Measurements from ENCODE around the gene FPR1. TPM values are rescaled to one million over a fixed set of nuclear protein-coding genes. Genes with fewer than 3 reads are reported as not detected.

FPR1 gene
- polyA plus RNA-seq, 3 donors: 372 to 1,265 (median 991) TPM

DNA sequence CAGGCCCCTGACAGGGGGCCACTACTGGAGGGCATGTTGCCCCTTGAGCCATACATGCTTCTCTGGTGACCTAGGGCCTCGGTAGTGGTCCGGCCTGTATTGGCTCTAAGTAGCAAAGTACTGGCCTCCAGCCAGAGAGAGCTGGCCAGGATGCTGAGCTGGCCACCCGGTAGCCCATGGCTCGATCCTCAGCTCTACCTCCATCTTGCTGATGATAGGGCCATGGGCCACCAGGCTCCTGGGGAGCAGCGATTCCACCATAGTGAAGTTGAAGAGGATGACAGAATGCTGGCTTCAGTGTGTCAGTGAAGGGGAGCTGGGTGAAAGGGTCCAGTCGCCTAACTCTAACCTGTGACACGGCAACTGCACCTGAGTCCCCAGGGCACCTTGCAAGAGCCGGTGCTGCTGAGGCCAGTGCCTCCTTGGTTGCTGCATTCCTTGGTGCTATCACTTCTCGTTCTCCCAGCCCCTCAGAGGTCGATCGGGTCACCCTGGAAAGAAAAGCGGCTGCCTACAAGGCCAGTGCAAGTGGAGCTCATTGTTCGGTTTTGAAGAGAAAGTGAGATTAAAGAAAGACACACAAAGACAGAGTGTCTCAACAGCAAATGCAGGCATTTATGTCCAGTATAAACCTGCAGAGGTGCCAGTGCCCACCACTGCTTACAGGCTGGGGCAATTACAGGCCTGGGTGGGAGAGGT is 48.2 kb upstream of the FPR1 start:
- H3K4me2 ChIP-seq (replicated peaks; ENCODE audit: extremely low read depth, low read length, poor library complexity, severe bottlenecking): peak overlapping the region; percentile 14
- H3K27ac Mint-ChIP-seq: peak overlapping the region; percentile 79 to 98 (median 95)
- H3K9ac ChIP-seq (ENCODE audit: insufficient read depth, low read length, poor library complexity, severe bottlenecking): peak overlapping the region; percentile 48

DNA sequence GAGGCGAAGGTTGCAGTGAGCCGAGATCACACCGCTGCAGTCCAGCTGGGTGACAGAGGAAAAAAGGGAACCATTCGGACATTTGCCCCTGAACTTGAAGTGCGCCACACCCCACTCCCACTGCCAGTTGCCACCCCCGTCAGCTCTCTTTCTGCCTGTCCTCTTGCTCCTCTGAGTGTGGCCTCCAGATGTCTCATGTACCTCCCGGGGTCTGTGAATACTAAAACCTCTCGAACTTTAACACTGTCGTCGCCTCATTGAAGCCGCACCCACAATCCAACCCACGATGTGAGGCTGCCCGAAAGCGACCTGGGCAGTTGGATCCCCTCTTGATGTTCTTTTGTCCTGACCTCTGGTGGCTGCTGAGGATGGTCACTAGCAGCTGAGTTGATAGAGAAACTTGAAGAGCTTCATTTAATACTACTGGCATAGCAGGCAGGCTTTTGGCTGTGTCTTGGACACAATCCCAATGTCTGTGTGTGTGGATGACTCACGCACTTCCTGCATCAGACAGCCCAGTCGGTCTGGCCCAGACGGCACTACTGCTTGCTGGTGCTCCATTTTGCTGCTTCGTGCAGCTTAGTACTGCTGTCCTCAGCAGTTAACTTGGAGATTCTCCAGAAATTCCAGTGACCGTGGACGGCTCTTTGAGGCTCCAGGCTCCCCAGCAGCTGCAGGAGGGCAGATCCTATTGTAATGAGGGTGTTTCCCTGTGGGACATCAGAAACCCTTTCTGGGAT is 47.5 kb upstream of the FPR1 start:
- intact Hi-C loops (cut with micrococcal nuclease): no loop called here
- Mint-ChIP-seq H3K4me1 (peaks cover 71% of the 10 kb centered on the region), H3K4me3 (peak overlapping the region; percentile 24 to 44), H3K27ac (peak overlapping the region; percentile 90 to 98 (median 96)), H3K27me3 (ENCODE audit: low read depth in 3 of 3) (peaks cover 0 to 8% (median 3%) of the 10 kb centered on the region in 3 donors), H3K36me3 (peaks cover 3 to 9% of the 10 kb centered on the region in 2 donors), H3K9me3 (peaks cover 0 to 11% (median 7%) of the 10 kb centered on the region in 7 donors)
- Histone ChIP-seq H3K4me2 (replicated peaks; ENCODE audit: extremely low read depth, low read length, poor library complexity, severe bottlenecking) (peak overlapping the region; percentile 14), H3K27me3 (ENCODE audit: control insufficient read depth in 2 of 2, insufficient read depth in 2 of 2, low read length in 2 of 2) (no peaks in the 10 kb centered on the region), H3K27ac (ENCODE audit: low read depth in 1 of 2, low read length in 2 of 2) (peak overlapping the region; percentile 83 to 93), H3K9me3 (replicated peaks in 1 of 2; ENCODE audit: control insufficient read depth in 1 of 2, insufficient read depth in 1 of 2, low read length in 2 of 2) (no peaks in the 10 kb centered on the region), H3K4me1 (ENCODE audit: control insufficient read depth in 1 of 2, insufficient read depth in 2 of 2, low read length in 2 of 2) (peaks cover 65 to 80% of the 10 kb centered on the region in 2 donors), H2AFZ (ENCODE audit: insufficient read depth, low read depth, low read length, poor library complexity, severe bottlenecking) (peak overlapping the region; percentile 13), H3K79me2 (ENCODE audit: insufficient read depth, low read length) (no peaks in the 10 kb centered on the region), H3K4me3 (replicated peaks in 1 of 3; ENCODE audit: low read depth in 2 of 3, low read length in 3 of 3) (peak overlapping the region in 1 of 3 experiments; percentile 9), H4K20me1 (ENCODE audit: insufficient read depth, low read length) (no peaks in the 10 kb centered on the region), H3K9ac (ENCODE audit: insufficient read depth, low read length, poor library complexity, severe bottlenecking) (peak overlapping the region; percentile 48), H3K36me3 (replicated peaks in 1 of 2; ENCODE audit: control insufficient read depth in 1 of 2, insufficient read depth in 2 of 2, low read length in 2 of 2) (no peaks in the 10 kb centered on the region)
- TF ChIP-seq, protein P1, sequence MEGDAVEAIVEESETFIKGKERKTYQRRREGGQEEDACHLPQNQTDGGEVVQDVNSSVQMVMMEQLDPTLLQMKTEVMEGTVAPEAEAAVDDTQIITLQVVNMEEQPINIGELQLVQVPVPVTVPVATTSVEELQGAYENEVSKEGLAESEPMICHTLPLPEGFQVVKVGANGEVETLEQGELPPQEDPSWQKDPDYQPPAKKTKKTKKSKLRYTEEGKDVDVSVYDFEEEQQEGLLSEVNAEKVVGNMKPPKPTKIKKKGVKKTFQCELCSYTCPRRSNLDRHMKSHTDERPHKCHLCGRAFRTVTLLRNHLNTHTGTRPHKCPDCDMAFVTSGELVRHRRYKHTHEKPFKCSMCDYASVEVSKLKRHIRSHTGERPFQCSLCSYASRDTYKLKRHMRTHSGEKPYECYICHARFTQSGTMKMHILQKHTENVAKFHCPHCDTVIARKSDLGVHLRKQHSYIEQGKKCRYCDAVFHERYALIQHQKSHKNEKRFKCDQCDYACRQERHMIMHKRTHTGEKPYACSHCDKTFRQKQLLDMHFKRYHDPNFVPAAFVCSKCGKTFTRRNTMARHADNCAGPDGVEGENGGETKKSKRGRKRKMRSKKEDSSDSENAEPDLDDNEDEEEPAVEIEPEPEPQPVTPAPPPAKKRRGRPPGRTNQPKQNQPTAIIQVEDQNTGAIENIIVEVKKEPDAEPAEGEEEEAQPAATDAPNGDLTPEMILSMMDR (IDR thresholded peaks at IDR 0.05): no peak
- peak; percentile 91 to 98 (median 96) for DNase-seq
- WGBS (ENCODE audit: insufficient coverage): 48% methylated on average over 13 of the region's 20 CpGs

More for the DNA sequence above, 48.2 kb upstream of the FPR1 start:
- Mint-ChIP-seq H3K4me3 (no peak overlapping the region), H3K27me3 (ENCODE audit: low read depth in 3 of 3) (peaks cover 2 to 8% (median 3%) of the 10 kb centered on the region in 3 donors), H3K36me3 (peaks cover 3 to 12% of the 10 kb centered on the region in 2 donors), H3K4me1 (peaks cover 69% of the 10 kb centered on the region), H3K9me3 (peaks cover 0 to 14% (median 3%) of the 10 kb centered on the region in 7 donors)
- no peaks in the 10 kb centered on the region for H3K36me3 ChIP-seq (replicated peaks in 1 of 2; ENCODE audit: control insufficient read depth in 1 of 2, insufficient read depth in 2 of 2, low read length in 2 of 2)
- peak overlapping the region; percentile 83 to 93 for H3K27ac ChIP-seq (ENCODE audit: low read depth in 1 of 2, low read length in 2 of 2)
- H3K4me3 ChIP-seq (replicated peaks in 1 of 3; ENCODE audit: low read depth in 2 of 3, low read length in 3 of 3): peak overlapping the region in 1 of 3 experiments; percentile 1
- peaks cover 64 to 80% of the 10 kb centered on the region in 2 donors for H3K4me1 ChIP-seq (ENCODE audit: control insufficient read depth in 1 of 2, insufficient read depth in 2 of 2, low read length in 2 of 2)
- H4K20me1 ChIP-seq (ENCODE audit: insufficient read depth, low read length): no peaks in the 10 kb centered on the region
- no peaks in the 10 kb centered on the region for H3K9me3 ChIP-seq (replicated peaks in 1 of 2; ENCODE audit: control insufficient read depth in 1 of 2, insufficient read depth in 1 of 2, low read length in 2 of 2)
- TF ChIP-seq, protein P1 (IDR thresholded peaks at IDR 0.05): no peak
- DNase-seq: no peak
- no peaks in the 10 kb centered on the region for H3K27me3 ChIP-seq (ENCODE audit: control insufficient read depth in 2 of 2, insufficient read depth in 2 of 2, low read length in 2 of 2)
- H2AFZ ChIP-seq (ENCODE audit: insufficient read depth, low read depth, low read length, poor library complexity, severe bottlenecking): peak overlapping the region; percentile 13
- intact Hi-C loops (cut with micrococcal nuclease): no loop called here
- 97% methylated on average over 7 of the region's 13 CpGs for WGBS (ENCODE audit: insufficient coverage)
- H3K79me2 ChIP-seq (ENCODE audit: insufficient read depth, low read length): no peaks in the 10 kb centered on the region
